K562 (cell line): ENCODE data around the gene CACNA2D3. TPM values are rescaled to one million over a fixed set of nuclear protein-coding genes. Genes with fewer than 3 reads are reported as not detected.
A peak's percentile ranks its signal among the peaks of the same experiment; 100 is the strongest.

Experiments
- ATAC-seq: fragments of 200-7000 bp; cut with Tn5 transposase; 3 replicates; pipeline ENCODE4 v1.9.1; 2020; ENCODE audit warnings: moderate library complexity
- BruUV-seq: library from RNA; stranded (reverse); fragments of 400-500 nt; replicated peaks from 2 replicates; lab custom pipeline; 2021; lab: Mats Ljungman, UMichigan
- CTCF ChIA-PET: fragments of 300-600 bp; formaldehyde crosslinking; extraction: SDS; loops from one replicate; lab custom pipeline; 2021; ENCODE audit warnings: low intra/inter-chr PET ratio; lab: Yijun Ruan, JAX
- POLR2A ChIA-PET: fragments of 300-600, 350-650 bp; sonication (Branson Sonifier 250); formaldehyde crosslinking; extraction: SDS; loops from one replicate; lab custom pipeline; 2021; ENCODE audit warnings: antibody characterized with exemption, inconsistent platforms; lab: Yijun Ruan, JAX
- DNase-seq, 4 experiments: peaks; one replicate each; pipeline versions ENCODE4 v3.0.0 to v3.0.0-alpha.2; 2011 to 2018; ENCODE audit warnings: low spot score in 3 of 4, mixed read lengths in 3 of 4; ENCODE audit errors: extremely low read depth in 1 of 4
- FAIRE-seq: peaks from 2 replicates; lab custom pipeline; 2011; peaks lifted over from hg19 to GRCh38; lab: Jason Lieb, UNC
- H2AFZ ChIP-seq: 2 replicates; pipeline ENCODE4 v1.6.0; 2011; ENCODE audit warnings: low read depth, low read length, control low read depth, inconsistent platforms
- H3K27ac ChIP-seq: fragments of 200-600 bp; 3 replicates; pipeline ENCODE4 v1.8.0; 2011; ENCODE audit warnings: low read depth, mild to moderate bottlenecking, control low read depth, inconsistent platforms, low read length, moderate library complexity, mixed read lengths; ENCODE audit errors: extremely low read depth
- H3K27me3 ChIP-seq, 2 experiments: fragments of 300-600 bp in 1 of 2; 2 replicates in 1 of 2; 3 replicates in 1 of 2; pipeline versions ENCODE4 v1.6.0 to v1.8.0; 2011; ENCODE audit warnings: inconsistent platforms in 2 of 2, low read length in 2 of 2, mild to moderate bottlenecking in 1 of 2, mixed read lengths in 1 of 2, moderate library complexity in 1 of 2; ENCODE audit not compliant: control insufficient read depth in 2 of 2, insufficient read depth in 2 of 2
- H3K36me3 ChIP-seq: fragments of 300-600 bp; 3 replicates; pipeline ENCODE4 v1.8.0; 2011; ENCODE audit warnings: mild to moderate bottlenecking, low read length, inconsistent platforms; ENCODE audit not compliant: control insufficient read depth, insufficient read depth
- H3K4me1 ChIP-seq, 2 experiments: fragments of 200-600 bp in 1 of 2; replicated peaks in 1 of 2; 2 replicates in 1 of 2; 3 replicates in 1 of 2; pipeline versions ENCODE4 v1.5.1 to v1.8.0; 2011; ENCODE audit warnings: inconsistent platforms in 2 of 2, low read length in 2 of 2, mild to moderate bottlenecking in 1 of 2, mixed read lengths in 1 of 2, moderate library complexity in 1 of 2; ENCODE audit not compliant: control insufficient read depth in 2 of 2, insufficient read depth in 2 of 2
- H3K4me2 ChIP-seq: 2 replicates; pipeline ENCODE4 v1.6.1; 2011; ENCODE audit warnings: low read length, control low read depth, inconsistent platforms, mixed read lengths; ENCODE audit not compliant: insufficient read depth
- H3K4me3 ChIP-seq: fragments of 200-600 bp; sonication (generic), shearing (Covaris generic); 2 replicates; pipeline ENCODE4 v1.5.1; 2016; ENCODE audit warnings: control low read depth, inconsistent platforms
- H3K79me2 ChIP-seq: fragments of 200-600 bp; 3 replicates; pipeline ENCODE4 v1.8.0; 2011; ENCODE audit warnings: low read length, inconsistent platforms; ENCODE audit not compliant: control insufficient read depth, insufficient read depth
- H3K9ac ChIP-seq, 2 experiments: 2 replicates each; pipeline versions ENCODE4 v1.6.0 to v1.6.1; 2011; ENCODE audit warnings: low read depth in 2 of 2, low read length in 2 of 2, control low read depth in 1 of 2, inconsistent platforms in 1 of 2, mild to moderate bottlenecking in 1 of 2, mixed read lengths in 1 of 2; ENCODE audit not compliant: insufficient read depth in 1 of 2
- H3K9me1 ChIP-seq: one replicate; pipeline ENCODE4 v1.6.0; 2011; ENCODE audit warnings: inconsistent platforms, mild to moderate bottlenecking, low read length, moderate library complexity; ENCODE audit not compliant: control insufficient read depth, insufficient read depth
- H3K9me3 ChIP-seq: replicated peaks from 2 replicates; pipeline ENCODE4 v1.5.1; 2011; ENCODE audit warnings: low read depth, low read length, inconsistent platforms; ENCODE audit not compliant: control insufficient read depth, insufficient read depth
- H4K20me1 ChIP-seq: replicated peaks from 2 replicates; pipeline ENCODE4 v1.6.1; 2011; ENCODE audit warnings: low read length, inconsistent platforms, mixed read lengths; ENCODE audit not compliant: control insufficient read depth, insufficient read depth
- MAZ ChIP-seq, 2 experiments: fragments of 450-650 bp in 1 of 2; sonication (generic) in 1 of 2; formaldehyde crosslinking; IDR thresholded peaks in 1 of 2; conservative IDR thresholded peaks in 1 of 2; 2 replicates each; pipeline versions ENCODE4 v1.4.0 to v1.5.0; 2020; ENCODE audit warnings: mild to moderate bottlenecking in 1 of 2, missing genetic modification reagents in 1 of 2
- MEF2A ChIP-seq: IDR thresholded peaks from 2 replicates; pipeline ENCODE4 v1.6.1; 2011; ENCODE audit warnings: low read depth, mild to moderate bottlenecking, low read length, moderate library complexity; ENCODE audit not compliant: control insufficient read depth
- WGBS: fragments of 100-300 bp; shearing (Covaris generic); methylation state at CpG from one replicate; pipeline ENCODE4 v1.1.6; 2016; ENCODE audit warnings: low coverage, mixed read lengths; ENCODE audit not compliant: insufficient coverage; ENCODE audit errors: missing lambda C conversion rate; 5-methylcytosine and 5-hydroxymethylcytosine counted together
- in situ Hi-C: fragments of 300-500 bp; cut with MboI; formaldehyde crosslinking; loops from 4 replicates; pipeline ENCODE4 v1.15.0; 2018; ENCODE audit warnings: inconsistent platforms, mixed read lengths
- intact Hi-C: fragments of 100-400 bp; cut with micrococcal nuclease; formaldehyde crosslinking; loops from 2 replicates; pipeline ENCODE4 v1.14.2; 2022
- polyA plus RNA-seq, 8 experiments: library from polyadenylated mRNA; depleted of rRNA in 4 of 8; stranded (reverse) in 5 of 8; unstranded in 3 of 8; fragments of >200 nt; fragmentation: Nextera tagmentation in 2 of 8; fragmentation: Illumina TruSeq in 1 of 8; extraction: Ambion mirVana in 2 of 8; extraction: Trizol in 1 of 8; gene quantifications; 2 replicates each; pipeline versions ENCODE4 v1.2.1 to v1.2.3, GENCODE V29; 2011 to 2014; ENCODE audit warnings: inconsistent platforms in 1 of 8, missing spikeins in 1 of 8
- total RNA-seq, 7 experiments: library from RNA; depleted of rRNA in 6 of 7; stranded (reverse); fragments of >200 nt in 6 of 7; fragmentation: Illumina TruSeq in 2 of 7; extraction: Trizol in 2 of 7; gene quantifications; 2 replicates each; pipeline versions ENCODE4 v1.2.1 to v1.2.3, GENCODE V29; 2011 to 2021; ENCODE audit warnings: low replicate concordance in 1 of 7
- TF ChIP-seq, protein P1 (sequence below), 3 experiments: IDR thresholded peaks in 2 of 3; conservative IDR thresholded peaks in 1 of 3; 2 replicates each; pipeline ENCODE4 v1.5.1; 2011 to 2012; ENCODE audit warnings: low read length in 3 of 3, mild to moderate bottlenecking in 3 of 3, control low read depth in 2 of 3, improper control_type of control experiment in 1 of 3, inconsistent platforms in 1 of 3, low read depth in 1 of 3, mixed read lengths in 1 of 3, moderate library complexity in 1 of 3; ENCODE audit not compliant: insufficient read depth in 2 of 3

CACNA2D3 gene
- total and polyA plus RNA-seq, 9 of the 15 experiments (the other 6 are each of a cell fraction or from before 2014, with no cell fraction given) = 0.01 TPM; not detected in 8

DNA sequence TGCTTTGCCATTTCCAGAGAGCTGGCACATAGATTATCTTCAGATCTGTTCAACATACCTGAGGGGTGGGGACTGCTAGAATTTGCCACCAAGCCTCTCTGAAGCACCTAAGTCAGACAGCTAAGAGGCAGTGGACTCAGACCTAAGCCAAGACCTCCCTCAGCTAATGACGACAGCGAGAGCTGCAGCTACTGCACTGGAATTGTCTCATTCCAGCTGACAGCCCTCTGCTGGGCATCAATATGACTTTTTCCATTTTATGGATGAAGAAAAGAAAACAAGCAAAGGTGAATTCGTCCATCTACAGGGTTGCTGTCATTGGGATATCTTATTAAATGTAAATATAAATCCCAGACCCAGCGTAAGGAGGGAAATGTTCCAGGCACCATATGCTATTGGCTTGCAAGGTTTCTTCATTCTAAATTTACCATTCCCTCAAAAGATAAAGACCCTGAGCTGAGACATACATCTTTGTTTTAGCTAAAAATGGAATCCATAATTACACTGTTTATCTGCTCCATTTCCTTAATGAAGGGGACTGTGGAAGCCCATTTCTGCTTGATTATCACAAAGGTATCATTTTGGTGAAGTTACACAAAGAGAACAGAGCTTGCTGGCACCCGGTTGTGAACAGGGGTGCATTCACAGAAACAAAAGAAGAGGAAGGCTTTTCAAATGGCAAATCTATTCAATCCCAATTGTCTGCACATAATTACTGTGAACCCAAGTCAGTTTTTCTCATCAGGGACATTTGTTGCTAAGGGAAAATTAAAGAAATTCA, 891.0 kb downstream of the CACNA2D3 start:
- H3K9ac ChIP-seq = no peak overlapping the region
- no peak overlapping the region for H3K4me3 ChIP-seq
- H3K79me2 ChIP-seq = no peaks in the 10 kb centered on the region
- intact Hi-C loops = no loop called here
- H3K27me3 ChIP-seq = no peaks in the 10 kb centered on the region
- DNase-seq (peak in 1 of 4 experiments; percentile 1), ATAC-seq (no peak), FAIRE-seq (no peak)
- in situ Hi-C loops = no loop called here
- no peaks in the 10 kb centered on the region for H3K9me3 ChIP-seq
- POLR2A ChIA-PET = interaction anchor here (0.6 kb wide), 1 partner anchor 1151 kb away, joined by 3 read pairs; no protein-coding TSS in a partner anchor
- no peaks in the 10 kb centered on the region for H3K36me3 ChIP-seq
- TF ChIP-seq, protein P1, sequence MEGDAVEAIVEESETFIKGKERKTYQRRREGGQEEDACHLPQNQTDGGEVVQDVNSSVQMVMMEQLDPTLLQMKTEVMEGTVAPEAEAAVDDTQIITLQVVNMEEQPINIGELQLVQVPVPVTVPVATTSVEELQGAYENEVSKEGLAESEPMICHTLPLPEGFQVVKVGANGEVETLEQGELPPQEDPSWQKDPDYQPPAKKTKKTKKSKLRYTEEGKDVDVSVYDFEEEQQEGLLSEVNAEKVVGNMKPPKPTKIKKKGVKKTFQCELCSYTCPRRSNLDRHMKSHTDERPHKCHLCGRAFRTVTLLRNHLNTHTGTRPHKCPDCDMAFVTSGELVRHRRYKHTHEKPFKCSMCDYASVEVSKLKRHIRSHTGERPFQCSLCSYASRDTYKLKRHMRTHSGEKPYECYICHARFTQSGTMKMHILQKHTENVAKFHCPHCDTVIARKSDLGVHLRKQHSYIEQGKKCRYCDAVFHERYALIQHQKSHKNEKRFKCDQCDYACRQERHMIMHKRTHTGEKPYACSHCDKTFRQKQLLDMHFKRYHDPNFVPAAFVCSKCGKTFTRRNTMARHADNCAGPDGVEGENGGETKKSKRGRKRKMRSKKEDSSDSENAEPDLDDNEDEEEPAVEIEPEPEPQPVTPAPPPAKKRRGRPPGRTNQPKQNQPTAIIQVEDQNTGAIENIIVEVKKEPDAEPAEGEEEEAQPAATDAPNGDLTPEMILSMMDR (IDR thresholded peaks at IDR 0.05 in 2 of 3, conservative IDR thresholded peaks at IDR 0.05 in 1 of 3; ENCODE audit: insufficient read depth in 2 of 3, low read depth in 1 of 3, low read length in 3 of 3) = peak in 1 of 3 experiments; percentile 16; a peak in 1 of 6 replicates
- TF ChIP-seq MEF2A (no peak), MAZ (CRISPR knock-in tag; conservative IDR thresholded peaks at IDR 0.05 in 1 of 2, IDR thresholded peaks at IDR 0.05 in 1 of 2) (no peak)
- H3K27ac ChIP-seq = no peak overlapping the region
- no peaks in the 10 kb centered on the region for H3K4me1 ChIP-seq
- BruUV-seq = no TSS peak
- no peak overlapping the region for H3K4me2 ChIP-seq
- no peak overlapping the region for H2AFZ ChIP-seq
- CTCF ChIA-PET = no interaction called here
- no peaks in the 10 kb centered on the region for H3K9me1 ChIP-seq
- WGBS = 3% methylated on average over 5 of the region's 5 CpGs
- H4K20me1 ChIP-seq = no peaks in the 10 kb centered on the region; the same call in 1 of the 2 replicates
